HL-60 (cell line): ENCODE data around the gene SIL1.

Source experiments
- DNase-seq, 2 experiments: peaks; one replicate each; pipeline ENCODE4 v3.0.0-alpha.2; 2010 to 2020; ENCODE audit warnings: low read depth in 1 of 2, low spot score in 1 of 2
- H3K27ac ChIP-seq: fragments of 250-450 bp; sonication (Bioruptor Pico); replicated peaks from 2 replicates; pipeline ENCODE4 v1.5.1; 2020; ENCODE audit warnings: mild to moderate bottlenecking, moderate library complexity
- H3K27me3 ChIP-seq: fragments of 250-450 bp; sonication (Bioruptor Pico); 2 replicates; pipeline ENCODE4 v1.5.1; 2021; ENCODE audit warnings: mild to moderate bottlenecking, moderate library complexity; ENCODE audit not compliant: insufficient read depth, poor library complexity, severe bottlenecking
- H3K4me3 ChIP-seq: replicated peaks from 2 replicates; pipeline ENCODE4 v1.5.1; 2011; ENCODE audit warnings: mild to moderate bottlenecking, control low read depth, low read length; ENCODE audit not compliant: insufficient read depth
- GABPA ChIP-seq: IDR thresholded peaks from 2 replicates; pipeline ENCODE4 v1.6.1; 2012; ENCODE audit warnings: low read depth
- POLR2AphosphoS5 ChIP-seq: IDR thresholded peaks from 2 replicates; pipeline ENCODE4 v1.6.1; 2012; ENCODE audit warnings: low read depth
- SPI1 ChIP-seq: IDR thresholded peaks from 2 replicates; pipeline ENCODE4 v1.6.1; 2012; ENCODE audit warnings: low read depth, mild to moderate bottlenecking, borderline replicate concordance
- TF ChIP-seq, protein P1 (sequence below): IDR thresholded peaks from 2 replicates; pipeline ENCODE4 v1.6.1; 2012; ENCODE audit warnings: low read depth; ENCODE audit not compliant: insufficient replicate concordance
- TF ChIP-seq, protein P2 (sequence below): IDR thresholded peaks from one replicate; pipeline ENCODE4 v1.5.1; 2011; ENCODE audit warnings: low read length, control low read depth, inconsistent platforms; ENCODE audit not compliant: insufficient read depth

SIL1 gene

DNA sequence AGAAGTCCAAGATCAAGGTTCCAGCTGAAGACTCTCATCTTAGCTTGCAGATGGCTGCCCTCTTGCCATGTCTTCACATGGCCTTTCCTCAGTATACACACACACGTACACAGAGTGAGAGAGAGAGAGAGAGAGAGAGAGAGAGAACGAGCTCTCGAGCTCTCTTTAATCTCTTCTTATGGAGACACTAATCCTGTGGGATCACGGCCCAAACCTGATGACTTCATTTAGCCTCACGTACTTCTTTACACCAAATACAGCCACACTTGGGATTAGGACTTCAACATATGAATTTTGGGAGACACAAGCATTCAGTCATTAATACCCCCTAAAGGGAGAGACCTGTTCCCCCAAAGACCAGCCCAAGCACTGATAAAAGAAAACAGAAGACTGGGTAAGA, 42.8 kb downstream of the SIL1 start:
- no peak overlapping the region for H3K27ac ChIP-seq
- DNase-seq = no peak
- no peak overlapping the region for H3K4me3 ChIP-seq
- TF ChIP-seq GABPA (no peak), POLR2AphosphoS5 (no peak), SPI1 (no peak)
- TF ChIP-seq, protein P1, sequence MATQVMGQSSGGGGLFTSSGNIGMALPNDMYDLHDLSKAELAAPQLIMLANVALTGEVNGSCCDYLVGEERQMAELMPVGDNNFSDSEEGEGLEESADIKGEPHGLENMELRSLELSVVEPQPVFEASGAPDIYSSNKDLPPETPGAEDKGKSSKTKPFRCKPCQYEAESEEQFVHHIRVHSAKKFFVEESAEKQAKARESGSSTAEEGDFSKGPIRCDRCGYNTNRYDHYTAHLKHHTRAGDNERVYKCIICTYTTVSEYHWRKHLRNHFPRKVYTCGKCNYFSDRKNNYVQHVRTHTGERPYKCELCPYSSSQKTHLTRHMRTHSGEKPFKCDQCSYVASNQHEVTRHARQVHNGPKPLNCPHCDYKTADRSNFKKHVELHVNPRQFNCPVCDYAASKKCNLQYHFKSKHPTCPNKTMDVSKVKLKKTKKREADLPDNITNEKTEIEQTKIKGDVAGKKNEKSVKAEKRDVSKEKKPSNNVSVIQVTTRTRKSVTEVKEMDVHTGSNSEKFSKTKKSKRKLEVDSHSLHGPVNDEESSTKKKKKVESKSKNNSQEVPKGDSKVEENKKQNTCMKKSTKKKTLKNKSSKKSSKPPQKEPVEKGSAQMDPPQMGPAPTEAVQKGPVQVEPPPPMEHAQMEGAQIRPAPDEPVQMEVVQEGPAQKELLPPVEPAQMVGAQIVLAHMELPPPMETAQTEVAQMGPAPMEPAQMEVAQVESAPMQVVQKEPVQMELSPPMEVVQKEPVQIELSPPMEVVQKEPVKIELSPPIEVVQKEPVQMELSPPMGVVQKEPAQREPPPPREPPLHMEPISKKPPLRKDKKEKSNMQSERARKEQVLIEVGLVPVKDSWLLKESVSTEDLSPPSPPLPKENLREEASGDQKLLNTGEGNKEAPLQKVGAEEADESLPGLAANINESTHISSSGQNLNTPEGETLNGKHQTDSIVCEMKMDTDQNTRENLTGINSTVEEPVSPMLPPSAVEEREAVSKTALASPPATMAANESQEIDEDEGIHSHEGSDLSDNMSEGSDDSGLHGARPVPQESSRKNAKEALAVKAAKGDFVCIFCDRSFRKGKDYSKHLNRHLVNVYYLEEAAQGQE = no peak
- TF ChIP-seq, protein P2, sequence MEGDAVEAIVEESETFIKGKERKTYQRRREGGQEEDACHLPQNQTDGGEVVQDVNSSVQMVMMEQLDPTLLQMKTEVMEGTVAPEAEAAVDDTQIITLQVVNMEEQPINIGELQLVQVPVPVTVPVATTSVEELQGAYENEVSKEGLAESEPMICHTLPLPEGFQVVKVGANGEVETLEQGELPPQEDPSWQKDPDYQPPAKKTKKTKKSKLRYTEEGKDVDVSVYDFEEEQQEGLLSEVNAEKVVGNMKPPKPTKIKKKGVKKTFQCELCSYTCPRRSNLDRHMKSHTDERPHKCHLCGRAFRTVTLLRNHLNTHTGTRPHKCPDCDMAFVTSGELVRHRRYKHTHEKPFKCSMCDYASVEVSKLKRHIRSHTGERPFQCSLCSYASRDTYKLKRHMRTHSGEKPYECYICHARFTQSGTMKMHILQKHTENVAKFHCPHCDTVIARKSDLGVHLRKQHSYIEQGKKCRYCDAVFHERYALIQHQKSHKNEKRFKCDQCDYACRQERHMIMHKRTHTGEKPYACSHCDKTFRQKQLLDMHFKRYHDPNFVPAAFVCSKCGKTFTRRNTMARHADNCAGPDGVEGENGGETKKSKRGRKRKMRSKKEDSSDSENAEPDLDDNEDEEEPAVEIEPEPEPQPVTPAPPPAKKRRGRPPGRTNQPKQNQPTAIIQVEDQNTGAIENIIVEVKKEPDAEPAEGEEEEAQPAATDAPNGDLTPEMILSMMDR = no peak
- no peaks in the 10 kb centered on the region for H3K27me3 ChIP-seq

DNA sequence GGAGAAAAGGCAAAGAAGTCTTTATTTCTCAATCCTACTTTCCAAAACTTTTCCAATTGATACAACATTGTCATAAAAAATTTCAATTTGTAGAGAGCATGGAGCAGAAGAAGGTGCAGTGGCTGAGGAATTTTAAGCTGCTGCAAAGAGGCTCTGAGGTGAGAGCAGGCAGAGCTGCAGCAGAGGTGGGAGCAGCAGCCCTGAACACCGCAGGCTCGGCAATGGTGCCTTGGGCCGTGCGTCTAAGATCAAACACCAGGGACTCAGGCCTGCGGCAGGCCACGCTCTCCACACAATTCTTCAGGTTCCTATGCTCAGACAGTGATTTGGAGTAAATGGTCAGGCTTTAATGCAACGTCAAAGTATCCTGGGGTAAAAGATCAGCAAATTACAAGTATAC, 46.3 kb downstream of the SIL1 start:
- no peak overlapping the region for H3K4me3 ChIP-seq
- no peaks in the 10 kb centered on the region for H3K27me3 ChIP-seq
- TF ChIP-seq GABPA (no peak), POLR2AphosphoS5 (no peak), SPI1 (no peak)
- TF ChIP-seq, protein P2 = no peak
- TF ChIP-seq, protein P1 = no peak
- H3K27ac ChIP-seq = no peak overlapping the region
- DNase-seq = no peak

DNA sequence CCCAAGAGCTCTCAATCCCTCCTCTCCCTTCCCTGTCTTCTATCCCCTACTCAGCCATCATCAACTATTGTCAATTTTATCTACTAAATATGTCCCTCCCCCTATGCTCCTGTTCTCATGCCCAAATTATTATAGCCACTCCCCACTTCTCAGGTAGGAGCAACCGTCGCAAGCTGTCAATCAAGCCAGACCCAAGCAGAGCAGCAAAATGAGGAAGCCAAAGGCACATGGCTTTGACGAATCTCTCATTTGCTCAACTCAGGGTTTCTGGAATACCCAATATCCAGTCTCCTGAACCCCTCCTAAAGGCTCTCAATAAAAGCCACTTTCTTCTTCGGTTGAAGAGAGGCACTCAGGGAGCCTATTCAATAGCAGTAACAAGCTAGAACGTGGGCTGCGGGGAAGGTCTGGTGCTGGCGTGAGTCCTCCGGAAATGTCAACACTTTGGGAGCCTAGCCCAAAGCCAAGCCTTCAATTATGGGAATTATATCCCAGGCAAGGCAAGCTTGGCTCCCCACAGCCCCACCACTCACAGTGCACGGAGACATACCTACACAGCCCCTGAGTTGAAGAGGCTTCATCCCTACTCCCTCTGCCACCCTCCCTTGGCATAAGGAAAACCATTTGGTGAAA, 47.7 kb downstream of the SIL1 start:
- DNase-seq = peak in 1 of 2 experiments; percentile 35
- H3K4me3 ChIP-seq = no peak overlapping the region
- H3K27ac ChIP-seq = peak overlapping the region; percentile 37
- no peaks in the 10 kb centered on the region for H3K27me3 ChIP-seq
- TF ChIP-seq SPI1 (peak; percentile 73; the same call in 1 of the 2 replicates), POLR2AphosphoS5 (no peak), GABPA (no peak)
- TF ChIP-seq, protein P2 = no peak
